GM12878 (cell line): ENCODE data around the gene ABCG4. TPM values are rescaled to one million over a fixed set of nuclear protein-coding genes. Genes with fewer than 3 reads are reported as not detected.

Source experiments
- ATAC-seq: fragments of 200-7000 bp; cut with Tn5 transposase; 3 replicates; pipeline ENCODE4 v1.9.1; 2020; ENCODE audit warnings: mild to moderate bottlenecking, moderate library complexity
- BruUV-seq: library from RNA; stranded (reverse); fragments of 400-500 nt; replicated peaks from 2 replicates; lab custom pipeline; 2021; lab: Mats Ljungman, UMichigan
- CTCF ChIA-PET: fragments of 300-600 bp; sonication (Branson Sonifier 250); formaldehyde crosslinking; extraction: SDS; loops from one replicate; lab custom pipeline; 2021; ENCODE audit warnings: inconsistent platforms; lab: Yijun Ruan, JAX
- POLR2A ChIA-PET: fragments of 350-600 bp; formaldehyde crosslinking; extraction: SDS; loops from one replicate; lab custom pipeline; 2021; ENCODE audit warnings: inconsistent platforms; lab: Charles Lee
- RAD21 ChIA-PET: fragments of 300-600 bp; sonication (Branson Sonifier 250); formaldehyde crosslinking; loops from one replicate; lab custom pipeline; 2023; ENCODE audit warnings: antibody characterized with exemption; ENCODE audit not compliant: unreplicated experiment; lab: Charles Lee
- SMC1A ChIA-PET: fragments of 300-600 bp; sonication (Branson Sonifier 250); formaldehyde crosslinking; loops from one replicate; lab custom pipeline; 2023; ENCODE audit not compliant: unreplicated experiment, uncharacterized antibody; lab: Charles Lee
- DNase-seq: peaks from one replicate; pipeline ENCODE4 v3.0.0-alpha.2; 2011; ENCODE audit warnings: low read depth, low spot score
- FAIRE-seq: peaks from 3 replicates; lab custom pipeline; 2011; peaks lifted over from hg19 to GRCh38; lab: Jason Lieb, UNC
- H2AFZ ChIP-seq: 2 replicates; pipeline ENCODE4 v1.6.0; 2011; ENCODE audit warnings: low read depth, low read length, control low read depth; ENCODE audit not compliant: control insufficient read depth
- H3K27ac ChIP-seq: 2 replicates; pipeline ENCODE4 v1.5.1; 2011; ENCODE audit warnings: control low read depth; ENCODE audit not compliant: control insufficient read depth, insufficient read depth
- H3K27me3 ChIP-seq, 2 experiments: replicated peaks in 1 of 2; 2 replicates each; pipeline versions ENCODE4 v1.6.0 to v1.6.1; 2011; ENCODE audit warnings: low read length in 1 of 2; ENCODE audit not compliant: control insufficient read depth in 2 of 2, insufficient read depth in 2 of 2
- H3K36me3 ChIP-seq, 2 experiments: 2 replicates each; pipeline ENCODE4 v1.5.1; 2011; ENCODE audit warnings: low read length in 1 of 2; ENCODE audit not compliant: control insufficient read depth in 2 of 2, insufficient read depth in 2 of 2
- H3K4me1 ChIP-seq: 2 replicates; pipeline ENCODE4 v1.6.1; 2011; ENCODE audit warnings: mild to moderate bottlenecking, low read length, moderate library complexity, mixed read lengths; ENCODE audit not compliant: control insufficient read depth, insufficient read depth
- H3K4me2 ChIP-seq: 2 replicates; pipeline ENCODE4 v1.6.0; 2011; ENCODE audit warnings: control low read depth; ENCODE audit not compliant: control insufficient read depth, insufficient read depth
- H3K4me3 ChIP-seq: fragments of 200-600 bp; sonication (generic); 2 replicates; pipeline ENCODE4 v1.5.1; 2016
- H3K79me2 ChIP-seq: 2 replicates; pipeline ENCODE4 v1.6.0; 2011; ENCODE audit warnings: low read length; ENCODE audit not compliant: control insufficient read depth, insufficient read depth
- H3K9ac ChIP-seq: 2 replicates; pipeline ENCODE4 v1.8.0; 2011; ENCODE audit warnings: low read length, control low read depth, mixed read lengths; ENCODE audit not compliant: control insufficient read depth, insufficient read depth
- H3K9me3 ChIP-seq: replicated peaks from 3 replicates; pipeline ENCODE4 v1.5.1; 2011; ENCODE audit warnings: mild to moderate bottlenecking, low read length; ENCODE audit not compliant: control insufficient read depth, insufficient read depth
- H4K20me1 ChIP-seq: 2 replicates; pipeline ENCODE4 v1.6.0; 2011; ENCODE audit not compliant: control insufficient read depth, insufficient read depth
- ATF7 ChIP-seq: fragments of 450-650 bp; IDR thresholded peaks from 2 replicates; pipeline ENCODE4 v1.6.1; 2016; ENCODE audit warnings: low read depth, mild to moderate bottlenecking
- BRCA1 ChIP-seq: IDR thresholded peaks from 2 replicates; pipeline ENCODE4 v1.6.1; 2011; ENCODE audit warnings: low read depth, low read length, improper control_type of control experiment
- CBFB ChIP-seq: IDR thresholded peaks from 2 replicates; pipeline ENCODE4 v1.6.1; 2016; ENCODE audit warnings: antibody characterized with exemption, low read depth
- HDAC6 ChIP-seq: fragments of 200-600 bp; sonication (generic); IDR thresholded peaks from one replicate; pipeline ENCODE4 v1.8.0; 2017; ENCODE audit warnings: antibody characterized with exemption; ENCODE audit not compliant: unreplicated experiment
- KDM1A ChIP-seq: fragments of 200-600 bp; sonication (generic); IDR thresholded peaks from 2 replicates; pipeline ENCODE4 v1.6.1; 2016; ENCODE audit warnings: borderline replicate concordance
- REST ChIP-seq: IDR thresholded peaks from 2 replicates; pipeline ENCODE4 v1.6.1; 2012; ENCODE audit warnings: mild to moderate bottlenecking, low read depth, low read length
- SMARCA5 ChIP-seq: fragments of 450-650 bp; IDR thresholded peaks from 2 replicates; pipeline ENCODE4 v1.6.1; 2017; ENCODE audit warnings: mild to moderate bottlenecking
- SREBF2 ChIP-seq: IDR thresholded peaks from 2 replicates; pipeline ENCODE4 v1.6.1; 2012; ENCODE audit warnings: mild to moderate bottlenecking, low read length
- WGBS: methylation state at CpG from one replicate; pipeline ENCODE4 v1.1.6; 2016; ENCODE audit warnings: low lambda C conversion rate; ENCODE audit not compliant: insufficient replicate concordance, insufficient coverage; ENCODE audit errors: missing lambda C conversion rate; 5-methylcytosine and 5-hydroxymethylcytosine counted together
- in situ Hi-C: fragments of 300-500 bp; cut with MboI; formaldehyde crosslinking; loops from 9 replicates; pipeline ENCODE4 v1.14.3; 2018; ENCODE audit warnings: mixed read lengths
- intact Hi-C: fragments of 100-400 bp; cut with micrococcal nuclease; formaldehyde crosslinking; loops from one replicate; pipeline ENCODE4 v1.14.2; 2022; ENCODE audit not compliant: unreplicated experiment
- polyA plus RNA-seq, 11 experiments: library from polyadenylated mRNA; depleted of rRNA in 4 of 11; unstranded in 6 of 11; stranded (reverse) in 5 of 11; fragments of >200 nt; fragmentation: Nextera tagmentation in 4 of 11; fragmentation: Illumina TruSeq in 1 of 11; extraction: Ambion mirVana in 4 of 11; extraction: Trizol in 1 of 11; gene quantifications; 1 replicate in 1 of 11; 2 replicates in 10 of 11; pipeline versions ENCODE4 v1.2.1 to v1.2.3, GENCODE V29; 2011 to 2016; ENCODE audit warnings: inconsistent platforms in 2 of 11, missing spikeins in 2 of 11, low read depth in 1 of 11
- total RNA-seq, 4 experiments: library from RNA; depleted of rRNA in 3 of 4; stranded (reverse); fragments of >200 nt in 3 of 4; fragmentation: Illumina TruSeq in 1 of 4; extraction: Trizol in 1 of 4; gene quantifications; 2 replicates each; pipeline versions ENCODE4 v1.2.1 to v1.2.3, GENCODE V29; 2013 to 2021

The ABCG4 gene
- total and polyA plus RNA-seq, 10 of the 15 experiments (the other 5 are each of a cell fraction or from before 2014, with no cell fraction given), result not detected

- no peak for TF ChIP-seq SREBF2
- no peak for TF ChIP-seq ATF7
- no peak for TF ChIP-seq REST
- TF ChIP-seq HDAC6, result no peak
- TF ChIP-seq SMARCA5, result no peak
- TF ChIP-seq KDM1A, result no peak
- no peak for TF ChIP-seq BRCA1
- TF ChIP-seq, all 136 proteins: peak for 0
Measured at GRCh38 chr11:119193001-119193400, 44.1 kb downstream of the ABCG4 start (continued).

- Histone ChIP-seq H3K27me3 (0 out of 4 replicates have a peak, but pooled peaks cover 0 to 2% of the 10 kb centered on the region in 2 experiments), H3K4me3 (no peak overlapping the region), H3K9me3 (no peaks in the 10 kb centered on the region), H3K79me2 (no peaks in the 10 kb centered on the region), H4K20me1 (no peaks in the 10 kb centered on the region), H3K4me1 (no peaks in the 10 kb centered on the region), H3K36me3 (no peaks in the 10 kb centered on the region), H3K9ac (no peak overlapping the region), H2AFZ (no peak overlapping the region)
- in situ Hi-C loops, result no loop called here
- no peak for DNase-seq
- intact Hi-C loops, result no loop called here
- CTCF ChIA-PET, result interaction anchor here (0.6 kb wide), 1 partner anchor 157 kb away, joined by 3 read pairs; no protein-coding TSS in a partner anchor
- SMC1A ChIA-PET, result no interaction called here
- RAD21 ChIA-PET, result no interaction called here
- 43% methylated on average over 10 of the region's 10 CpGs for WGBS
- POLR2A ChIA-PET, result interaction anchor here (0.6 kb wide), 1 partner anchor 87 kb away, joined by 4 read pairs; no protein-coding TSS in a partner anchor
- TF ChIP-seq CBFB, result no peak
- TF ChIP-seq, all 136 proteins: peak for 0
- no TSS peak for BruUV-seq
- no peak overlapping the region for H3K27ac ChIP-seq
- H3K4me2 ChIP-seq, result no peak overlapping the region
- FAIRE-seq, result no peak
- no peak for ATAC-seq
Measured at GRCh38 chr11:119193626-119194025, 44.8 kb downstream of the ABCG4 start.
